Endometrial microvascular endothelial cells (primary cell): ENCODE results near the gene MAP2K7. TPM values are rescaled to one million over a fixed set of nuclear protein-coding genes. Genes with fewer than 3 reads are reported as not detected.
"Not testable (repeated sequence)": the region's sequence is repeated elsewhere in the genome, so short reads cannot be mapped to it uniquely, and the experiment has no call there.

Source experiments
- in situ Hi-C: cut with HindIII; loops from 2 replicates; pipeline ENCODE4 v1.10.0; 2017; ENCODE audit warnings: low sequenced_read_pairs, low pct_unique_long_range_greater_than_20kb; ENCODE audit errors: inconsistent ontology term
- total RNA-seq: library from RNA; depleted of rRNA; stranded (reverse); fragments of >200 nt; gene quantifications from one replicate; pipeline ENCODE4 v1.2.3, GENCODE V29; 2015; ENCODE audit errors: inconsistent ontology term

Gene MAP2K7
- total RNA-seq, 1 donor from 2014 or later: 13.3 TPM

DNA sequence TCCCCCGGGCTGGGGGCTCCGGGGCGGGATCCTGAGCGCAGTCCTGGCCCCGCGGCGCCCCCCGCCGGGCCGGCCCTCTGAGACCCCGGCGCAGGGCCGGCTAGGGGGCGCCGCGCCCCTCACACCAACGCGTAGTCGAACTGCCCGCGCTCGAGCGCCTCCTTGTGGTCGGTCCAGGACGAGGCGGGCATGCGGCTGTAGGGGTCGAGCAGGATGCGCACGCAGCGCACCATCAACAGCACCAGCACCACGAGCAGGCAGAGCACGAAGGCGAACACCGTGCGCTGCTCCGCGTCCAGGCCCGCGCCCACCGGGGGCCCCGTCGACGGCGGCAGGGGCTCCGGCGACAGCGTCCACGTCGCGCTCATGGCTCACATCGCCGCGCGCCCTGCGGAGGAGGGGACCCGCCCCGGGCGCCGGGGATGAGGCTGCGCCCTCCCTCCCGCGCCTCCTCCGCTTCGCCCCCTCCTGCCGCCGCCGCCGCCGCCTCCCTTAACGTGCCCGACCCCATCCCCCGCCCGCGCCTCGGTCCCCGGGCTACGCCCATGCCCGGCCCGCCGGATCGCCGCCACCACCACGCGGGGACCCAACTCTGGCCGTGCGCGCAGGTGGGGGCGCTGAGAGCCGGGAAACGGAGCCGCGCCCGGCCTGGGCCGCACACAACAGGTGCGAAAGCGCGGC is 21.6 kb downstream of the MAP2K7 start:
- in situ Hi-C loops: no loop called here

DNA sequence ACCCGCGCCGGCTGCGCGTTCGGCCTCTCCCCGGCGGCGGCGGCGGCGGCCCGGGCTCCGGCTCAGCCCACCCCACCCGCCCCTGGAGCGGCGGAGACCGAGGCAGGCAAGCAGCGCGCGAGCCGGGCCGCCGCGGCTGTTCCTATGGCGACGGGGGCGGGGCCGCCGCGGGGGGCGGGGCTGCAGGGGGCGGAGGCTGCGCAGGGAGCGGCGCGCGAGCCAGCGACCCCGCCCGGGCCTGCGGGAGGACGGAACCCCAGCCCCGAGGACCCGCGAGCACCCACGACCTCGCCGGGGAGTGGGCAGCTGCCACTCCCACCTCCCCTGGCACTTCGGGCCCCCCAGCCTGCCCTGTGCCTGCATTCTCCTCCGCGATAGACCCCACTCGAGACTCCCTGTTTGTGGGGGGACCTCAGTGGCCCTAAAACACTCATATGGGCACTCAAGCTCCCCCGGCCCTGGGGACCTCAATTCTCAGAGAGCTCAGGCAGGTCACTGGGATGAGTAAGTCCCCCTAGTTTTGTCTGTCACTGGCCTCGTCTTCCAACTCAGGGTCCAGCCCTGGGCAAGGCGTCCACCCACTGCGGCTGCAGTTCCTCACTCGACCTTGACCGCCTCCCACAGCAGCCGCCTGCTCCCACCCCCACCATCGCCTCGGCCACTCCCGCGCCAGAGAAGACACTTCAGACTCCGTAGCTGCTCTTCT is 22.5 kb downstream of the MAP2K7 start, which contains the start of gene CTXN1:
Gene CTXN1, minus strand, starts transcription at position 115 of the 706 bp plus-strand sequence. CDS start 597 bp downstream, outside the sequence.
- in situ Hi-C loops: no loop called here

DNA sequence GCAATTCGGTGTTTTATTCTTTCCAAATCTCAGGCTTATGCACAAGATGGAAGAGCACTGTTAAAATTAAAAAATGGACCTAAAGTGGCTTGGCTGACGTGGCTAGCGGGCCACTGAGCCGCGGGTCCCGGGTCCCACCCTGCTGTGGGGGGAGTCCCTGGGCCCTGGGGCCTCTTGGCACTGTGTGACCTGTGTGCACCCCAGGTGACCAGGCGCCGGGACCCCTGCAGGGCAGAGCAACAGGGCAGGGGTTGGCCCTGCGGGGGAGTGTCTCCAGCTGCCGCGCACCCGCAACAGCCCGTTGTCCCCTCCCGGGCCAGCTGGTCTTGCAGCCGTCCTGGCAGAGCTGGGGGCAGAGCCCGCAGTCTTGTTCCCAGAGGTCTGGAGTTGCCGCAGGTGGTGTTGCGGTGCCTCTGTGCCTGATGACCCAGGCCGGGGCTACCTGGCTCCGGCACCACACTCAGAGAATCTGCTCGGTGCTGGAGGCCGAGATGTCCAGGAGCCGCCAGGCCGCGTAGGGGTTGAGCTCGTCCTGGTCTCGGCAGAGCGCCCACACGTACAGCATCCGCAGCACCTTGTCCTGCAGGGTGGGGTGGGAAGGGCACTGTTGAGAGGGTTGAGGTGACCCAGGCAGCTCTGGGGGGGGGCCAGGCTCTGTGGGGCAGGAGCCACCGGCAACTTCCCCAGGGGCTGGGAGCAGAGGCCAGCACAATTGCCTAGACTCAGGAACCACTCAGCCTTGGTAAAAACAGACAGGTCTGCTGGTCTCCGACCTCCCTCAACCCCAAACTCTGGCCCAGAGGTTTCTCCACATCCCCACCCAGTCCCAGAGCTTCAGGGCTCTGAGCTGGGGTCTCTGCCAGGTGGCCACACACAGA is 23.3 kb downstream of the MAP2K7 start:
- in situ Hi-C loops: no loop called here

- in situ Hi-C loops: no loop called here
Observed at GRCh38 chr19:7927605-7928333, 24.1 kb downstream of the MAP2K7 start.

- in situ Hi-C loops: no loop called here
Observed at GRCh38 chr19:7928334-7928706, 24.6 kb downstream of the MAP2K7 start.

- in situ Hi-C loops: no loop called here
Observed at GRCh38 chr19:7928741-7929701, 25.3 kb downstream of the MAP2K7 start.

DNA sequence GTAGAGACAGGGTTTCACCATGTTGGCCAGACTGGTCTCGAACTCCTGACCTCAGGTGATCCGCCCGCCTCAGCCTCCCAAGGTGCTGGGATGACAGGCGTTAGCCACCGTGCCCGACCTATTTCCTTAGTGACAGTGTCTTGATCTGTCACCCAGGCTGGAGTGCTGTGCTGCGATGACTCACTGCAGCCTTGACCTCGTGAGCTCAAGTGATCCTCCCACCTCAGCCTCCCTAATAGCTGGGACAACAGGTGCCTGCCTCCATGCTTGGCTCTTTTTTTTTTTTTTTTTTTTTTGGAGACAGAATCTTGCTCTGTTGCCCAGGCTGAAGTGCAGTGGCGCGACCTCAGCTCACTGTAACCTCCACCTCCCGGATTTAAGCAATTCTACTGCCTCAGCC is 26.4 kb downstream of the MAP2K7 start:
- in situ Hi-C loops: not testable (repeated sequence)

DNA sequence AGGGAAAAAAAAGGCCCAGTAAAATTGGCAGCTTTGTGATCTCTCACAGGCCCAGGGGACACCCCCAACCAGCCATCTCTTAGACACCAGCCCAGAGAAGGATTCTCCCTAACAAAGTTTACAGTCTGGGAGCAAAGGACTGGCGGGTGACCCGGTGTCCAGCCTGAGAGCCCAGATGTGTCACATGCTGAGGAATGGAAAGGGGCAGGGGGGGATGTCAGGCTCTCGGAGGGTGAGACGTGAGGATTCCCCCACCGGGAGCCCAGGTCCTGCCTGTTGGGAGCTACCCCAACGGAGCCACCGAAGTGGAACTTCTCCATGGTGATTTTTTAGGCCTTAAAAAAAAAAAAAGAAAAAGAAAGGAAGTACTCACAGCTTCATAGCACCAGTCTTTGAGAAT is 27.1 kb downstream of the MAP2K7 start:
- in situ Hi-C loops: no loop called here

- in situ Hi-C loops: no loop called here
Observed at GRCh38 chr19:7931221-7932061, 27.8 kb downstream of the MAP2K7 start.

DNA sequence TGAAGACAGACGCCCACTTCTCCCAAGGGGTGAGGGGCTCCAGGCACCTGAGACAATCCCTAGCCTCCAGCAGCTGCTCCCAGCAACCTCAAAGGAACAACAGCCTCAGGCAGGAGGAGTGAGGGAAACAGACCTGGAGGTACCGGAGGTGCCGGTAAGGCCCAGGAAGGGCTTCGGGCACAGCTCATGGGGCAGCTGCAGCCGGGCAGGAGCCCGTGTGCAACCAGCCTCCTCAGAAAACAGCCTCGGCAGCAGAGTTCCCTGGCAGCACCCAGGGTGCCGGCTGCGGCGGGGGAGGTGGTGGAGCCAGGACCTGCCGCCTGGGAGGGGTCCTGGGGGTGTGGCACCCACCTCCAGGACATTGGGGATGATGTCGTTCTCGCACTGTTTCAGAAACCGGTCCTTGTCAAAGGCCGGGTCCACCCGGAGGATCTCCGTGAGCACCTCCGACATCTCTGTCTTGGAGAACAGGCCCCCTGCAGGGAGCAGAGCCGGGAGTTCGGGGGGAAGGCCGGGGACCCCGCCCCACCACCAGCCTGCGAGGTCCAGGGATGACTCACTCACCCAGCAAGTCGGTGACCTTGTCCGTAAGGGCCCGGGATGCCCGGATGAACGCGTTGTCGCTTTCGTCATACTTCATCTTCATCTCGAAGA is 28.7 kb downstream of the MAP2K7 start:
- in situ Hi-C loops: no loop called here

DNA sequence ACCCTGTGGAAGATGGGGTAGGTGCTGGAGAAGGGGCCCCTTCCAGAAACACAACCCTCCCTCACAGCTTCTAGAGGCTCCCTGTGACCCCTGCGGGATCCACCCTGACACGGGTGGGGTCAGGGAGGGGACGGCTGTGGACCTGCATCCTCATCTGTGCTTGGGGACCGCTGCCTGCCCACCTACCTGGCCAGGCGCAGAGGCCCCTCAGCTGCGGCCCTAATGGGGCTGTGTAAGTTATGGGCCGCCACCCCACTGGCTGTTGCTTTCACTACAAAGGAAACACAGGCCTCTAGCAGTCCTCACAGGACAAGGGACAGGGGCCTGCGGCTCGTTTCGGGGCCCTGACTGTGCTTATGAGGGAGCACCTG is 29.2 kb downstream of the MAP2K7 start:
- in situ Hi-C loops: no loop called here

DNA sequence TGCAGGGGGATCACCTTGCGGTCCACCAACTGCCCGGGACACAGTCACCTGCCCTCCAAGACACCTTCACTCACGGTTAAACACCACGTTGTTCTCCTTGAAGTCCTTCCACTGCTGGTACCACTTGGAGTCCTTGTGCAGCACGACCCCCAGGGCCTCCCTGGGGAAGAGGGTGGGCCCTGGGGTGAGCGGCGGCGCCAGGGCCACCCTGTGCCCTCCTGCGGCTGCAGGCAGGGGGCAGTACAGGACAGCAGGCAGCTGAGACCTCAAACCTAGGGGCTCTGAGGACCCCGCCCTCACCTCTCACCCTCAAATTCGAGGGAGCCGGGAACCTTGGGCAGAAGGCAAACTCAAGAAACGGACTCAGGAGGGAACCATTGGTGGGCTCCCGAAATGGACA is 29.7 kb downstream of the MAP2K7 start:
- in situ Hi-C loops: no loop called here

DNA sequence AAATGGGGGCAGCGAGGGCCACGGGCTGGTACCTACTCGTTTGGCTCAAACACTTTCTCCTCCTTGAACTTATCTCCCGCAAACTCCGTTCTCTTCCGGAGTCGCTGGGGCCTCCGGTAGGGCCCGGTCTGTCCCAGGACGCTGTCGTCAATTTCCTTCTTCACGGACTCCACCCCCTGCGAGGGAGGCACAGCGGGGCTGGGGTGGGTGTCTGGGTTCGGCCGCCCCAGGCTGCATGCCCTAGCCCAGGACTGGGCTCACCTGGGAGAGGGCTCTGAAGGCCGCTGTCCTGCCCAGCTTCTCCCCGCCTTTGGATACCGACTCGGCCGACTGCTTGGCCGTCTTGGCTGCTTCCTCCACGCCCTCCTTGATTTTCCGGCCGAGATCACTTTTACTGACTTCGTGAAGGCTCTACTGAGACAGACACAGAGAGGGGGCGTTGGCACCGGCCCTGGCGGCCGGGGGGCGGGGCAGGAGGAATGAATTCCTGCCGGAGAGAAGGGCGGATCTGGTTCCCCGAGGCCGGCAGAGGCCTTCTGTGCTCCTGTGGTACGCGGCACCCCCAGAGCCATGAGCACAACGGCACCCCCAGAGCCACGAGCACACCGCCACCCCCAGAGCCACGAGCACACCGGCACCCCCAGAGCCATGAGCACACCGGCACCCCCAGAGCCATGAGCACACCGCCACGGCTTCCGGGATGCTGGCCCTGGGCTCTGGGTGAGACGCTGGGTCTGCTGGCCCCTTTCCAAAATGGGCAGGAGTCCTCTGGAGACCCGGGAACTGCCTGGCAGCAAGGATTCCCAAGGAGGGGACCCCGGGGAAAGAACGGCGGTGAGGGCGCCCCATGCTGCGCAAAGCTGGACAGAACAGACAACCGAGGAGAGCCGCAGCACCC is 30.4 kb downstream of the MAP2K7 start:
- in situ Hi-C loops: no loop called here

GRCh38 chr19:7934766-7935165 is 31.1 kb downstream of the MAP2K7 start:
- in situ Hi-C loops: no loop called here

DNA sequence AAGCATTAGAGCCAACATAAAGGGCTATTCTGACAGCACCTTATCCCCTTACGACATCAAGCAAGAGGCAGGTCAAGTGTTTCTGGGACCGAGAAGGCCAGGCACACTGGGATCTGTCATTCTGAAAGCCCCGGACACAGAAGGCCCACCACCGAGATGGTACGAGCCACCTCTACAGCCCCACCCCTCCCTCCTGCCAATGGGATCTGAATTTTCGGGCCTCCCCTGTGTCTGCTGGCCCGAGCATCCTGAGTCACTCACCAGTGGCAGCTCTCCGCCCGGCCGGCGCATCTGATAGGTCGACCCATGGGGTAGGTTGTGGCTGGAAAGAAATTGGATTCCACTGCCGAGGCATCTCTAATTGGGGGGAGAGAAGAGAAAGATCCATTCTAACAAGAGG is 37.2 kb downstream of the MAP2K7 start:
- in situ Hi-C loops: no loop called here
